Measurements from ENCODE around the gene KCNIP1. TPM values are rescaled to one million over a fixed set of nuclear protein-coding genes. Genes with fewer than 3 reads are reported as not detected.

KCNIP1 gene
- total RNA-seq, 1 donor from 2014 or later: 2.1 TPM

GRCh38 chr5:170630226-170630625 is 126.4 kb downstream of the KCNIP1 start:
- no peak for ATAC-seq
- peak; percentile 30 for DNase-seq (ENCODE audit: low spot score)
- intact Hi-C loops (cut with DNase I): no loop called here

DNA sequence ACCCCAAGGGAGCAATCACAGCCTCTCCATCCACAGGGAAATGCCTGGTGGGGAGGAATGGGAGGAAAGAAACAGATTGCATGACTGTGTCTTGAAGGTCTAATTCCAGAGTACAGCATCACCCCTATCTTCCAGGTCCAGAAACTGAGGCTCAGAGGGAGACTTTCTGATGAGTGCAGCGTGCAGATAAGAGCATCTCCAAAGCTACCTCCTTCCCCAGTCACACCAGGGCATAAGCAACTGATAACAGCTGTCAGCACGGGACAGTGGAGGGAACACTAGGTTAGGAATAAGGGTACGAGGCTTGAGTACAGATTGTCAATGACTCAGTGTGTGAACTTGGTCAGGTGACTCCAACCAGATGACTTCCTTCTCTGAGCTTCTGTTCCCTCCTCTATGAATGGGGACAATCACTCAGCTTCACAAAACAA is 126.9 kb downstream of the KCNIP1 start:
- no peak for ATAC-seq
- peak; percentile 25 for DNase-seq (ENCODE audit: low spot score)
- intact Hi-C loops (cut with DNase I): no loop called here

GRCh38 chr5:170631466-170632195 is 127.8 kb downstream of the KCNIP1 start:
- intact Hi-C loops (cut with DNase I): loop anchor here (2.0 kb wide), 1 partner anchor 195 kb away; no protein-coding TSS in a partner anchor
- DNase-seq (ENCODE audit: low spot score) (peak; percentile 62), ATAC-seq (peak; percentile 40)

GRCh38 chr5:170632266-170632984 is 128.6 kb downstream of the KCNIP1 start:
- peak; percentile 23 for ATAC-seq
- peak; percentile 59 for DNase-seq (ENCODE audit: low spot score)
- intact Hi-C loops (cut with DNase I): loop anchor here (2.0 kb wide), 1 partner anchor 196 kb away; no protein-coding TSS in a partner anchor

DNA sequence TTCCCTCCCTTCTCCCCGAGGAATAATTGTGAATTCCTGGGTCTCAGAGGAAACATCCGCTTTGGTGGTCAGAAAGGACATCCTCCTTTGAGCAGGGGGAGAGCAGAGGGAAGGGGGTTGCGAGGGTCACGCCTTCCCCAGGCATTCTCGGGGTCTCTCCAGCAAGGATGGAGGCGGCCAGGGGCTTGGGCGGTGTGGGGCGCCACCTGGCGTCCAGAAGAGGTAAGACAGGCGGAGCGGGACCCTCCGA is 129.1 kb downstream of the KCNIP1 start:
- DNase-seq (ENCODE audit: low spot score) (peak; percentile 86), ATAC-seq (peak; percentile 84)
- intact Hi-C loops (cut with DNase I): loop anchor here (2.0 kb wide), 1 partner anchor 196 kb away; no protein-coding TSS in a partner anchor

DNA sequence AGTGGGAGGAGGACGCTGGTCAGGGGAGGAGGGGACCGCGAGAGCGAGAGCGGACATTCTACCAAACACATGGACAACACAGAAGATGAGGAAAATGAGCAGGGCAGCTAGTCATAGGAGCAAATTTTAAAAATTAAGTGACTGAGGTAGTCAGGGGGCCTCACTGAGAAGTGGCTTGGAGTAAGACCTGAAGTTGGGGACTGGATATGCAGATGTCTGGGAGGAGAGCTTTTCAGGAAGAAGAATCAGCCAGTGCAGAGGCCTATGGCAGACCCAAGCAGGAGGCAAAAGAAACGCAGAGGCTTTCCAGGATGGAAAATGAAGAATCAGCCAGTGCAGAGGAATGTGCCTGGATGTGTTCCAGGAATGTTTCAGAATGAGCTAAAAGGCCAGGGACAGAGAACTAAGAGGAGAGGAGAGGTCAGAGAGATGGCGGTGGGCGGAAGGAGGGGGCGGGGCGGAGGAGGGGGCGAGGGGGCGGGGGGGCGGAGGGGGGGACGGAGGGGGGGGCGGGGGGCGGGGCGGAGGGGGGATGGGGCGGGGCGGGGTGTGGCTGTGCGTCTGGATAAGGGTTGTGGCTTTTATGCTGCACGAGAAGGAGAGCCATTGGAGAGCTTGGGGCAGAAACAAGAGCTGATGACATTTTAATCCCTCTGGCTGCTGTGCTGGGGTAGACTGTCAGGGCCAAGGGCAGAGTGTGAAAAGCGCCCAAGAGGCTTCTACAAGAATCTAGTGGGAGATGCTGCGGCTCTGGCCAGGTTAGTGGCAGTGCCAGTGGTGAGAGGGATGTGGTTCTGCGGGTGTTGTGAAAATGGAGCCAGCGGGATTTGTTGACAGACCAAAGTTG is 129.6 kb downstream of the KCNIP1 start:
- intact Hi-C loops (cut with DNase I): loop anchor here (2.0 kb wide), 1 partner anchor 197 kb away; no protein-coding TSS in a partner anchor
- peak; percentile 86 for ATAC-seq
- DNase-seq (ENCODE audit: low spot score): peak; percentile 71

DNA sequence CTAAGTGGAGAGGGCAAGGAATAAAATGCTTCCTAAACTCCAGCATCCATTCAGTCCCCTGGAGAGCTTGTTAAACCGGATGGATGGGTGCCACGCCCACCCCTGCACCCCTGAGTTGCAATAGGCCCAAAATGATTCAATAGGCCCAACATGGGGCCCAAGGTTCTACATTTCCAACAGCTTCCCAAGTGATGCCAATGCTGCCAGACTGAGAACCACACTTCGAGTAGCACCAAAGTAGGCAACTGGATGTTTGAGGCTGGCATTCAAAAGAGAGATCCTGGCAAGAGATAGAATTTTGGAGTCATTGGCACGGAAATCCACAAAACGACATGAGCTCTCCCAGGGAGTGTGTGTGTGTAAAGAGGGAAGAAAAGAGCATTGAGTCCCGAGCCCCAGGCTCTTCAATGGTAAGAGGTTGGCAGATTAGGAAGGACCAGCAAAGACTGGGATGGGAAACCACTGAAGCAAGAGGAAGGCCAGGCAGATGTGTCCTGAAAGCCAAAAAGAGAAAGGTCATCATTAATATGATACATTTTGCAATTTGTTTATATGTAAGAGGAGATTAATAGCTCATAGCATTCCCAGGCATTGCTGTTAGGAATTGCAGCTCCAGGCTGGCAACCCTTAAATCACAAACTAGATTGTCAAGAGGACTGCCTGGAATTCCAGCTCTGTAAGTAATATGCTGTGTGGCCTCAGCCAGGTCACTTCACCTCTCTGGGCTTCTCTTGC is 130.6 kb downstream of the KCNIP1 start:
- DNase-seq (ENCODE audit: low spot score): peak; percentile 53
- intact Hi-C loops (cut with DNase I): no loop called here
- no peak for ATAC-seq

DNA sequence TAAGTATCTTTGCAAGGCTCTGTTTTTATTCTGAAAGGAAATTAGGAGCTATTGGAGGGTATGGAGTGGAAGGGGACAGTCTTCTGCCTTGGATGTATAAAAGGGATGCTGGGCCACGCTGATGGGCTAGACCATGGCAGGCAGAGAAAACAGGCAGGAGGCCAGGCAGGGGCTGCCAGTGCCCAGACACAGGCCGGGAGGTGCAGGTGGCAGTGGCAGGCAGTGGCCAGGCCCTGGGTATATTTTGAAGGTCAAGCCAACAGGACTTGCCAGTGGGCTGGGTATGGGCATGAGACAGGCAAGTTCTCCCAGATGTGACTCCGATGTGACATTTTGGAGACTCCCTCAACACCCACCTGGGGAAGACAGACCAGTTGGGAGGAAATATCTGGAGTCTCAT is 131.9 kb downstream of the KCNIP1 start:
- intact Hi-C loops (cut with DNase I): no loop called here
- DNase-seq (ENCODE audit: low spot score): peak; percentile 47
- ATAC-seq: no peak

GRCh38 chr5:170636206-170636605 is 132.4 kb downstream of the KCNIP1 start:
- intact Hi-C loops (cut with DNase I): no loop called here
- no peak for ATAC-seq
- DNase-seq (ENCODE audit: low spot score): peak; percentile 34

- intact Hi-C loops (cut with DNase I): no loop called here
- ATAC-seq (no peak), DNase-seq (ENCODE audit: low spot score) (peak; percentile 32)
Observed at GRCh38 chr5:170636801-170637477, 133.1 kb downstream of the KCNIP1 start.

GRCh38 chr5:170638051-170638450 is 134.2 kb downstream of the KCNIP1 start:
- DNase-seq (ENCODE audit: low spot score) (peak; percentile 46), ATAC-seq (no peak)
- intact Hi-C loops (cut with DNase I): no loop called here

GRCh38 chr5:170638454-170639220 is 134.8 kb downstream of the KCNIP1 start:
- intact Hi-C loops (cut with DNase I): no loop called here
- peak; percentile 69 for ATAC-seq
- DNase-seq (ENCODE audit: low spot score): peak; percentile 84

DNA sequence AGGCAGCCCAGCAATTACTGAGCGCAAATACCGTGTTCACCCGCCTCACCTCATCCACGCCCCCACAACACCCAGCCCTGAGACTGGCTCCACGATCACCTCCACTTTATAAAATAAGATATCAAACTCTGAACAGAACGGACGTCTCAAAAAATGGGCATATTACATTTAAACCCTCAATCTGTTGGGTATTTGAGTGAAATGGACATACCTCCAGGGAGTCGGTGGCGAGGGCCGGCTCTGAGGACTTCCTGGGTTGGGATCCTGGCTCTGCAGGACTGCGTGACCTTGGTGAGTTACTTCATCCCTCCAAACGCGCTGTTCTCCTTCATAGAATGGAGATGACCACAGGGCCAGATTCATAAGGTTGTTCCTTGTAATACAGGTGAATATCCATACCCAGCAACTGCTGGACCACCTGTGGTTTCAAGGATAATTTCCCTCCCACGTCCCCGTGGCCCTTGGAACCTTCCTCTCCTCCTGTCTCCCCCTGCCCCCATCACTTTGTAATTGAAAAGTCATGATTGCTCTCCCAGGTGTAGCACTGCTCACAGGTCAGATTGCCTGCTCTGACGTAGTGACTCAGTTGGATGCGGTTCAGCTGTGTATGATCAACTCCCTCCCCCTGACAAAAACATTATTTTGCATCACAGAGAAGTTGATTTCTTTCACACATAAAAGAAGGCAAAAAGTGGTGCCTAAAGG is 135.6 kb downstream of the KCNIP1 start:
- DNase-seq (ENCODE audit: low spot score): peak; percentile 30
- intact Hi-C loops (cut with DNase I): no loop called here
- no peak for ATAC-seq

- ATAC-seq (no peak), DNase-seq (ENCODE audit: low spot score) (peak; percentile 49)
- intact Hi-C loops (cut with DNase I): no loop called here
Observed at GRCh38 chr5:170640731-170641588, 137.1 kb downstream of the KCNIP1 start.

DNA sequence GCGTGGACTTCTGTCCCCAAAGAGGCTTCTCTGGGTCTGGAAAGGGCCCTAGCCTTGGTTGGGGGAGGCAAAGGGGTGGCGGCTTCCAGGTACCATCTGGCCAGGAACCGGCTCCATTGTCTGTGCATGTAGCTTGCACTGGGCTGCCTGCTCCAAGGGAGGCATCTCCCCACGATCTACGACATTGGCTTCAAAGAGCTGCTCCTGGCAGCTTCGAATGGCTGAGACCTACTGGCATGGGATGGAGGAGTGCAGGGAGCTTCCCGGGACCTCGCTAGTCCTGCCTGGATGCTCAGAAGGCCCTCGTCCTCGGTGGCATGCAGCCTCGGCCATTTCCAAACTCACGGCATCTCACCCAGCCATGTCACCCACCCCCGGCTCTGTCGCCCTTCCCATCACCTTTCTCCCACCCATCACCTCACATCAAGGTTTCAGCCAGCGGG is 137.8 kb downstream of the KCNIP1 start:
- intact Hi-C loops (cut with DNase I): no loop called here
- ATAC-seq (no peak), DNase-seq (ENCODE audit: low spot score) (no peak)

GRCh38 chr5:170642066-170642735 is 138.4 kb downstream of the KCNIP1 start:
- DNase-seq (ENCODE audit: low spot score) (no peak), ATAC-seq (no peak)
- intact Hi-C loops (cut with DNase I): no loop called here

Measured in sciatic nerve (tissue), 2 donors.